MM.1S (cell line): Measurements from ENCODE around the gene LRPAP1.

Experiments
- DNase-seq: peaks from one replicate; pipeline ENCODE4 v3.0.0-alpha.2; 2015
- H2AFZ ChIP-seq: fragments of 300-600 bp; sonication (generic); 2 replicates; pipeline ENCODE4 v1.6.0; 2016; ENCODE audit warnings: antibody characterized with exemption, low read length
- H3F3A ChIP-seq: fragments of 300-600 bp; sonication (generic); 2 replicates; pipeline ENCODE4 v1.6.1; 2016; ENCODE audit warnings: mild to moderate bottlenecking, antibody characterized with exemption, low read length, moderate library complexity, mixed read lengths; ENCODE audit not compliant: insufficient read depth
- H3K27ac ChIP-seq: fragments of 300-600 bp; sonication (generic); 2 replicates; pipeline ENCODE4 v1.5.1; 2016; ENCODE audit warnings: mild to moderate bottlenecking, low read length
- H3K27me3 ChIP-seq: fragments of 300-600 bp; sonication (generic); replicated peaks from 2 replicates; pipeline ENCODE4 v1.6.0; 2016; ENCODE audit warnings: low read length; ENCODE audit not compliant: insufficient read depth
- H3K36me3 ChIP-seq: fragments of 300-600 bp; sonication (generic); replicated peaks from 2 replicates; pipeline ENCODE4 v1.6.1; 2016; ENCODE audit warnings: mild to moderate bottlenecking, low read length, mixed read lengths; ENCODE audit not compliant: insufficient read depth
- H3K4me1 ChIP-seq: fragments of 300-600 bp; sonication (generic); 2 replicates; pipeline ENCODE4 v1.6.1; 2016; ENCODE audit warnings: low read length, mixed read lengths
- H3K4me2 ChIP-seq: fragments of 300-600 bp; sonication (generic); 2 replicates; pipeline ENCODE4 v1.6.0; 2016; ENCODE audit warnings: low read depth, low read length
- H3K4me3 ChIP-seq: fragments of 300-600 bp; sonication (generic); 2 replicates; pipeline ENCODE4 v1.5.1; 2016; ENCODE audit warnings: low read length, mixed read lengths
- H3K79me2 ChIP-seq: fragments of 300-600 bp; sonication (generic); 2 replicates; pipeline ENCODE4 v1.6.1; 2016; ENCODE audit warnings: mixed run types, low read length, mixed read lengths
- H3K9ac ChIP-seq: fragments of 300-600 bp; sonication (generic); 2 replicates; pipeline ENCODE4 v1.6.1; 2016; ENCODE audit warnings: low read length, mixed read lengths
- H3K9me2 ChIP-seq: fragments of 300-600 bp; sonication (generic); replicated peaks from 2 replicates; pipeline ENCODE4 v1.6.1; 2016; ENCODE audit warnings: mild to moderate bottlenecking, low read length, mixed read lengths; ENCODE audit not compliant: insufficient read depth
- H3K9me3 ChIP-seq: fragments of 300-600 bp; sonication (generic); replicated peaks from 2 replicates; pipeline ENCODE4 v1.6.1; 2016; ENCODE audit warnings: mild to moderate bottlenecking, low read length, mixed read lengths; ENCODE audit not compliant: insufficient read depth
- H4K20me1 ChIP-seq: fragments of 300-600 bp; sonication (generic); 2 replicates; pipeline ENCODE4 v1.6.1; 2016; ENCODE audit warnings: mild to moderate bottlenecking, low read length, moderate library complexity, mixed read lengths; ENCODE audit not compliant: insufficient read depth
- CTCF ChIP-seq: fragments of 300-600 bp; sonication (generic); IDR thresholded peaks from 2 replicates; pipeline ENCODE4 v1.5.1; 2016; ENCODE audit warnings: antibody characterized with exemption, low read length, mixed read lengths
- EZH2 ChIP-seq: fragments of 300-600 bp; sonication (generic); optimal IDR thresholded peaks from 2 replicates; pipeline ENCODE3; 2017; ENCODE audit warnings: low read depth, mild to moderate bottlenecking, antibody characterized with exemption, low read length, mixed read lengths
- EZH2phosphoT487 ChIP-seq: fragments of 300-600 bp; sonication (generic); IDR thresholded peaks from 2 replicates; pipeline ENCODE4 v1.6.1; 2018; ENCODE audit warnings: antibody characterized with exemption, low read length

The LRPAP1 gene

GRCh38 chr4:3500634-3501101 lies 31.6 kb downstream of the LRPAP1 start:
- H3K36me3 ChIP-seq, result no peaks in the 10 kb centered on the region
- no peaks in the 10 kb centered on the region for H3K9me3 ChIP-seq
- no peaks in the 10 kb centered on the region for H3F3A ChIP-seq
- H2AFZ ChIP-seq, result no peak overlapping the region
- no peak overlapping the region for H3K9ac ChIP-seq
- H3K9me2 ChIP-seq, result no peaks in the 10 kb centered on the region
- no peak overlapping the region for H3K27ac ChIP-seq
- peaks cover 10% of the 10 kb centered on the region for H3K27me3 ChIP-seq
- no peak overlapping the region for H3K4me3 ChIP-seq
- H3K4me1 ChIP-seq, result no peaks in the 10 kb centered on the region
- no peaks in the 10 kb centered on the region for H3K79me2 ChIP-seq
- no peaks in the 10 kb centered on the region for H4K20me1 ChIP-seq
- no peak overlapping the region for H3K4me2 ChIP-seq
- DNase-seq, result no peak
- no peak for TF ChIP-seq CTCF
- no peak for TF ChIP-seq EZH2

DNA sequence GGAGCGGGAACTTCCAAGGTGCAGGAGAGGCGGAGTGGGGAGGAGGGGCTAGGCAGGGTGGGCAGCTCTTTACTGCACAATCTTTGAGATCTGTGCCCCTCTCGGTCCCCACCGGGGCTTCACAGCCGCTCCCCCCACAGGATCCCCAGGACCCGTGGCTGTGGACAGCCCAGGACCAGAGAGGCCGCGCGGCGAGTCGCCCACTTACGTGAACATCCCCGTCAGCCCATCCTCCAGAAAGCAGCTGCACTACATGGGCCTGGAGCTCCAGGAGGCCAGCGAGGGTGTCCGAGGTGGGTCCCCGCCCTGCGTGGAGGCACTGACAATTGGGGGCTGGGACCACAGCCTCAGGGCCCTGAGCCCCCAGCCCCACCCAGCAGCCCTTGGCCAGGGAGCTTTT lies 32.1 kb downstream of the LRPAP1 start:
- no peaks in the 10 kb centered on the region for H3K9me3 ChIP-seq
- no peak overlapping the region for H3K4me3 ChIP-seq
- no peak for TF ChIP-seq EZH2
- no peak for TF ChIP-seq EZH2phosphoT487
- TF ChIP-seq CTCF, result no peak
- H3K27ac ChIP-seq, result no peak overlapping the region
- no peak overlapping the region for H3K9ac ChIP-seq
- H3K9me2 ChIP-seq, result no peaks in the 10 kb centered on the region
- no peak overlapping the region for H2AFZ ChIP-seq
- H3K36me3 ChIP-seq, result no peaks in the 10 kb centered on the region
- H3K79me2 ChIP-seq, result no peaks in the 10 kb centered on the region
- H3K4me1 ChIP-seq, result no peaks in the 10 kb centered on the region
- H4K20me1 ChIP-seq, result no peaks in the 10 kb centered on the region
- H3K4me2 ChIP-seq, result no peak overlapping the region
- no peaks in the 10 kb centered on the region for H3F3A ChIP-seq
- peaks cover 15% of the 10 kb centered on the region for H3K27me3 ChIP-seq
- no peak for DNase-seq

GRCh38 chr4:3499710-3500109 lies 32.5 kb downstream of the LRPAP1 start:
- H2AFZ ChIP-seq, result no peak overlapping the region
- peaks cover 19% of the 10 kb centered on the region for H3K27me3 ChIP-seq
- no peaks in the 10 kb centered on the region for H3K79me2 ChIP-seq
- no peaks in the 10 kb centered on the region for H3K9me3 ChIP-seq
- no peaks in the 10 kb centered on the region for H4K20me1 ChIP-seq
- no peaks in the 10 kb centered on the region for H3K4me1 ChIP-seq
- no peaks in the 10 kb centered on the region for H3K9me2 ChIP-seq
- TF ChIP-seq EZH2phosphoT487 (no peak), CTCF (no peak), EZH2 (no peak)
- no peak overlapping the region for H3K4me3 ChIP-seq
- no peaks in the 10 kb centered on the region for H3F3A ChIP-seq
- H3K36me3 ChIP-seq, result no peaks in the 10 kb centered on the region
- H3K27ac ChIP-seq, result no peak overlapping the region
- H3K9ac ChIP-seq, result no peak overlapping the region
- no peak for DNase-seq
- no peak overlapping the region for H3K4me2 ChIP-seq
